ENCODE measurements around the gene ELF3.
A peak's percentile ranks its signal among the peaks of the same experiment; 100 is the strongest.

The ELF3 gene

GRCh38 chr1:201989354-201990128 is 20.8 kb upstream of the ELF3 start:
- H3K4me3 ChIP-seq (ENCODE audit: control insufficient read depth, low read depth, low read length) = no peak overlapping the region
- no peak for DNase-seq (ENCODE audit: low read depth)
- TF ChIP-seq CTCF (conservative IDR thresholded peaks at IDR 0.05; ENCODE audit: control insufficient read depth, insufficient read depth, low read depth, low read length) = no peak

- DNase-seq (ENCODE audit: low read depth) = no peak
- no peak overlapping the region for H3K4me3 ChIP-seq (ENCODE audit: control insufficient read depth, low read depth, low read length)
- no peak for TF ChIP-seq CTCF (conservative IDR thresholded peaks at IDR 0.05; ENCODE audit: control insufficient read depth, insufficient read depth, low read depth, low read length)
Measured at GRCh38 chr1:201990427-201990826, 20.0 kb upstream of the ELF3 start.

GRCh38 chr1:201999625-202000238 is 10.7 kb upstream of the ELF3 start:
- peak; percentile 55 for DNase-seq (ENCODE audit: low read depth)
- no peak overlapping the region for H3K4me3 ChIP-seq (ENCODE audit: control insufficient read depth, low read depth, low read length)
- TF ChIP-seq CTCF (conservative IDR thresholded peaks at IDR 0.05; ENCODE audit: control insufficient read depth, insufficient read depth, low read depth, low read length) = peak; percentile 84

- no peak for DNase-seq (ENCODE audit: low read depth)
- no peak overlapping the region for H3K4me3 ChIP-seq (ENCODE audit: control insufficient read depth, low read depth, low read length)
- no peak for TF ChIP-seq CTCF (conservative IDR thresholded peaks at IDR 0.05; ENCODE audit: control insufficient read depth, insufficient read depth, low read depth, low read length)
Measured at GRCh38 chr1:202002507-202002906, 7.9 kb upstream of the ELF3 start.

- no peak for DNase-seq (ENCODE audit: low read depth)
- no peak overlapping the region for H3K4me3 ChIP-seq (ENCODE audit: control insufficient read depth, low read depth, low read length)
- TF ChIP-seq CTCF (conservative IDR thresholded peaks at IDR 0.05; ENCODE audit: control insufficient read depth, insufficient read depth, low read depth, low read length) = no peak
Measured at GRCh38 chr1:202004711-202005110, 5.7 kb upstream of the ELF3 start.

GRCh38 chr1:202005958-202006357 is 4.4 kb upstream of the ELF3 start:
- H3K4me3 ChIP-seq (ENCODE audit: control insufficient read depth, low read depth, low read length) = no peak overlapping the region
- TF ChIP-seq CTCF (conservative IDR thresholded peaks at IDR 0.05; ENCODE audit: control insufficient read depth, insufficient read depth, low read depth, low read length) = peak; percentile 34
- DNase-seq (ENCODE audit: low read depth) = peak; percentile 37
